DMS79 (cell line): ENCODE measurements around the gene SNX7.

Experiments used
- DNase-seq: peaks from one replicate; lab custom pipeline; 2025; lab: John Stamatoyannopoulos, UW

Gene SNX7

GRCh38 chr1:98697781-98698180, 36.3 kb downstream of the SNX7 start:
- no peak for DNase-seq

- no peak for DNase-seq
Observed at GRCh38 chr1:98698625-98699024, 37.1 kb downstream of the SNX7 start.

DNA sequence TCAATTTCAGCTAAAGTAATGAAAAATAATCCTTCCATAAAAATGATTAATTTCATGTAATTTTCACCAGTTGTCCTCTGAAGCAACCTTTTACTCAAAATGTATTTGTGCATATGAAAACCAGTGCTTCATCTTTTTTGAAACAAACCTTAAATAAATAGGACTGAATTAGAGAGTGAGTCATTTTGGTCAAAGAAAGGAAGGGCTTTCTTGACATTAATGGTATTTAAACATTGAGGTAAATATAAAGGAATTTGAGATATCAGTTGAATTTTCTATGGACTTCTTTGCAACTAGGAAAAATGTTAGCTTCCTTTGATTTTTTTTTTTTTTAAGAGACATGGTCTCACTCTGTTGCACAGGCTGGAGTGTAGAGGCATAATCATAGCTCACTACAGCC, 38.7 kb downstream of the SNX7 start:
- DNase-seq = no peak

GRCh38 chr1:98702976-98703375, 41.5 kb downstream of the SNX7 start:
- DNase-seq = no peak

- no peak for DNase-seq
Observed at GRCh38 chr1:98704474-98704873, 43.0 kb downstream of the SNX7 start.

DNA sequence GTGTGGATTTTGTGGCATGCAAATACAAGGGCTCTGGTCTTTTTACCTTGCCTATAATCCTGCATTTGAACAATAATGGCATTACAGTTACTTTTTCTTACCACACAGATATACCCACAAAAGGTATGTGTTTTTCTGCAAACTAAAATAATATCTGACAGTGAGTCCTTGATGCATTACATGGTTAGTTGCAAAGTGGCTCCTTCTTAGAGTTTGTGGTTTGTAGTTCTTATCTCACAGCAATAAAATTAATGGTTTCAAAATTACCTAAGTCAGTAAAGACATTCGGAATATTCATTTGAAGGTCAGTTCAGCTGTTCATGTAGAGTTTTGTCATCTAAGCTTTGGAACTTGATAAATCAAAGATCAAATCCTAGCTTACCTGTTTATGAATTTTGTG, 43.5 kb downstream of the SNX7 start:
- no peak for DNase-seq

DNA sequence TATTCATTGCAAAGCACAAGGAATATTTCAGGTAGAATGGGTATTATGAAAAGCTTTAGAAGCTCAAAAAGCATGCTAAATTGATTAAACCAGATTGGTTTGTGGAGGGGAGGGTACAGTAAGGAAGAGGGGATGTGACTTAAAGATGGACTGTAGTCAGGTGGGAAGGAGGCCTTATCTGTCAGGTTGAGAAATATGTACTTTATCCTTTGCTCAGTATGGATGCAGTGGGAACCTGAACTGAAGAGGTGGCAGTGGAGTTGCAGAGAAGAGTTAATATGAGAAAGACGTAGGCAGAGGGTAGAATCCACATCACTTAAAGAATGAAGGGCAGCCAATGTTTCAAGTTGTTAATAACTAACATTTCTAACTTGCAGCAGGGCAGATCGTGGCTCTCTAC, 44.1 kb downstream of the SNX7 start:
- DNase-seq = no peak

DNA sequence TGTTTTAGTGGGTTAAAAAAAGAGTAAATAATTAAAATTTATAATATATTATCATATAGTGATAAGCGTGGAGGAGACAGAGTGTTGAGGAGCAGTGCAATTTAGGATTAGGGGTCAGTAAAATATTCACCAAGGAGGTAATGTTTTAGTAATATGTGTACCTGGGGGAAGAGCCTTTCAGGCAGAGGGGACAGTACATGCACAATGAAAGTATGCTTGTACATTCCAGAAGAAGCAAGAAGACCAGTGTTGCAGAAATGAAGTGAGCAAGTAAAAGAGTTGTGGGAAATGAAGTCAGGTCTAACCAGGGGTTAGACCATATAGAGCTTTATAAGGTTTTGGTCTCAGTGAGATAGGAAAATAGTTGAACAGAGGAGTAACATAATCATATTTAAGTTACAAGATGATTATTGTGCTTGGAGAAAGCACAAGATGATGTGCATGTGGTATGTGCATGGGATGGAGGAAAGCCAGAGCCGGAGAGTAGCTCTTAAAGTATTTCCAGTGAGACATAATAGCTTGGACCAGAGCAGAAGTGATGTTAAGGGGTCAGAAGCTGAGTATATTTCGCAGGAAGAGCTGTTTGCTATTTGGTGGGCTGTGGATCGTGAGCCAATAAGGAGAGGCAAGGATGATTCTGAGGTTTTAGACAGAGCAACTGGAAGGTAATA, 44.8 kb downstream of the SNX7 start:
- DNase-seq = no peak

DNA sequence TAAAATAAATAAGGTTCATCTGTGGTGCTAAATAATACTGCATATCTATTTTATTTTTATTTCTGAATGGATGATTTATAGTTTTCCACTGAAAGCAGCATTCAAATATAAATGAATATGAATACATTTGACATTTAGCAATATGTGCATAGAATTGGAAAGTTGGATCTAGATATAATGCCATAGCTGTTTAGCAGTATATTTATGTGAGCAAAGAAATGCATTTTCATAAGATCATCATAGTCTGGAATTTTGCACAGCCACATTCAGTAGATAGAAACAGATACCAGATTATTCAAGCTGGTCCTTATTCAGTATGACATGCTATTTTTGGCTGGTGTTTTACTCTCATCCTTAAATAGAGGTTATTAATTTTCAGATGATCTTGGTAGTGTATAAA, 46.0 kb downstream of the SNX7 start:
- DNase-seq = no peak

DNA sequence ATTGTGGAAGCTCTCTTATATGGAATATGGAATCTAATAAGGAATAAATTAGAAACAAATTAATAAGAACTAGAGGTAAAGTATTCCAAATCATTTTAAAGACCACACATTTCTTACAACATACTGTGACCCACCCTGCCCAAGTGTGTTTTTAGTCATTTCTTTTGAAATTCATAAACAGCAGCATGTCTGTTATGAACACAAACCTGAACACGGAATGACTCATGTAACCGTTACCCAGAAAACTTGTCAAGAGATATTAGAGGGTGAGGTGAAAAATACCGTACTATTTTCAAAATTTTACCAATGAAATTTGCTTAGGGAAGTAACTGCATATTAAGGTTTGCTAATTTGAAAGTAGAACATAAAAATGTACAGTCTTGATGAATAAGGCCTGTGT, 48.4 kb downstream of the SNX7 start:
- no peak for DNase-seq

DNA sequence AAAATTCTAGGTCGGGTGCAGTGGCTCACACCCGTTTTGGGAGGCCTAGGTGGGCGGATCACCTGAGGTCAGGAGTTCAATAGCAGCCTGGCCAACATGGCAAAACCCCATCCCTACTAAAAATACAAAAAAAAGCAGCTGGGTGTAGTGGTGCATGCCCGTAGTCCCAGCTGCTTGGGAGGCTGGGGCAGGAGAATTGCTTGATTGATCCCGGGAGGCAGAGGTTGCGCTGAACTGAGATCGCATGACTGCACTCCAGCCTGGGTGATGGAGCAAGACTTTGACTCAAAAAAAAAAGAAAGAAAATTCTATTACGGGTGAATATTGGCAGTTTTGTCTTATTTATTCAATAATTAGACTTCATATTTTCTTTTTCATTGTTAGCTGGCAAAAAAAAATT, 62.1 kb downstream of the SNX7 start:
- DNase-seq = no peak

DNA sequence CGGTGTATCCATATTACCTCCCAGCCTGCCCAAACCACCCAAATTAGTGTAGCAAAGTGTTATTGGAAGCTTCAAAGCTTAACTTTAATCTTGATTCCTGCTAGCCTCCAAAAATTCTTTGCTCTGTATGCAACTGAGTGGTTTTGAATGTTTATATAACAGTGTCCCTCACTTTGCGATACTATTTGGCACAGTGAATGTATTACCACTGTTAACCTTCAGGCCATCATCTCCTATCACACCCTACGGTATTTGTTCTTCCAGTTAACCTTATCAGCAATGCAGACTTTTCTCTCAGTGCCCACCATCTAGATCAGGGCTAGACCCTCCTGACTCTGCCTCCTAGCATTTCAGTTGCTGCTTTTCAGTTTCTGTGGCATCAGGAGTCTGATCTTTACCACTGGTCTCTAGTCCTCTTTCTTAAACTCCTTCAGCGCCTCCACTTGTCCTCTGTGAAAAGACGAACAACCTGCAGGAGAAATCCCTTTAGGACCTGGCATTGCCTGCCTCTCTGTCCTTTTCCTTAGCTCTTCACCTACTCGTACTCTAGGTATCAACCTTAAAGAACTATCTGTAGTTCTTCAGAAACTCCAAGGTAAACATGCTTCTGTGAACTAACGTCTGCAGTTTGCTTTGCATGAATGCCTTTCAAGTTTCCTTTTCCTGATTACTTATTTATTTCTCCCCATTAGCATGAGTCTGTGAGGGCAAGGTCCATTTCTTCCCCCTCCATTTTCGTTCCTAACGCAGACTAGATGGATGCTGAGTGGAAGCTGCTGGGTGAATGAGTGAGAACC, 71.7 kb downstream of the SNX7 start:
- no peak for DNase-seq

DNA sequence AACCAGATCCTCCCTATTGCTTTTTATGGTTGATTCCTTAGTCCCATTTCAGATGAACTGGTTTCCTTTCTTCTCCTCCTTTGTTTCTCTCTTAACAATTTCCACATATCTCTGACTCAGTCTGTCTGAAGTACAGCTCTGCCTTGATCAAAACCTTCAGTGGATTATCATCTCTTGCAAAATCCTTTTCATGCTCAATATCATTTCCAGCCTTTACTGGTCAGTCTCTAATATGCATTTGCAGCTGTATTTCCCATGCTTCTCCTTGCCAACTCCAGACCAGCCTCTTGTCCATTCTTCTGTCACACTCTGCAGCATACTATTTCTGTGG, 72.2 kb downstream of the SNX7 start:
- DNase-seq = no peak

- DNase-seq = no peak
Observed at GRCh38 chr1:98735756-98736155, 74.2 kb downstream of the SNX7 start.

GRCh38 chr1:98737835-98738234, 76.3 kb downstream of the SNX7 start:
- DNase-seq = no peak

DNA sequence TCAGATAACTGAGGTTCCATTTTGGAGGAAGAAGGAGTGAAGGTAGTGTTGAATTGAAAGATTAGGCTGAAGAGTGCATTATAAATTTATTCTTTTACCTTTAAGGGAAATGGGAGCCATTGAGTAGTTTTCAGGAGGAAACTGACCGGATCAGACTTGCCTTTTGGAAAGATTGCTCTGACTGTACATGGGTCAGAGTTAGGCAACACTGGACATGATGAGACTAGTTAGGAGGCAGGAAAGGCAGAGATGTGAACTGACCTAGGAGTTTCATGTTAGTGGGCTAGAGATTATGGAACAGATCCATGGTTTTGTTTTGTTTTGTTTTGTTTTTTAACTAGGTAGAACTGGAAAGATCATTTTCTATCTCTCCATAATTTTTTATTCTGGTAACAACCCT, 78.2 kb downstream of the SNX7 start:
- DNase-seq = no peak

- DNase-seq = no peak
Observed at GRCh38 chr1:98741164-98741563, 79.6 kb downstream of the SNX7 start.

GRCh38 chr1:98749152-98749756, 87.7 kb downstream of the SNX7 start:
- no peak for DNase-seq

- no peak for DNase-seq
Observed at GRCh38 chr1:98754176-98754575, 92.7 kb downstream of the SNX7 start.

DNA sequence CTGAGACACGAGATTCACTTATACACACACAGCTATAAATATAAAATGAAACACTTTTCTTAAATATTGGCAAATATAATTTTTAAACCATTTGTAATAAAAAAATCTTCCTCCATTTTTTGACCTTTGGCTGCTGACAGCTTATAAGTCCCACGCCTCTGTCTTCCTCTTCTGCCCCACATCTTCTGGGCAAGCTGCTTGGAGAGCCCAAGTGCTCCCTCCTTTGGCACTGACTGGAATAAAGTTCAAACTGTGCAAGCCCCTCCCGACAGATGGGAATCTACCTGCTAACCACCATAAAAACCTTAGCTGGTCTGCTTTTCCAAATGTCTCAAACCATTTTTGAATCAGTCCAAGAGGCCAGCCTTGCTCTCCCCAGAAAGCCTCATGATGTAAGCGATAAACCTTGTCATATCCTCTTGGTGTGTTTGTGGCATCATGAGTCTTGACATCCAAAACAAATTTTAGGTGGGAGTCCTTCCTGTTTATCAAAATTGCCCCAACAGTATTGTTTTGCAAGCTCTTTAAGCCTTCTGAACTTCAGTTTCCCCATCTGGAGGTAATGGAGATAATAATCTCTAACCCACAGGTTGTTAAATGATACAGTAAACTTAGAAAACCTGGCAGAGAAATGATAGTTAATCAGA, 99.8 kb downstream of the SNX7 start:
- no peak for DNase-seq

DNA sequence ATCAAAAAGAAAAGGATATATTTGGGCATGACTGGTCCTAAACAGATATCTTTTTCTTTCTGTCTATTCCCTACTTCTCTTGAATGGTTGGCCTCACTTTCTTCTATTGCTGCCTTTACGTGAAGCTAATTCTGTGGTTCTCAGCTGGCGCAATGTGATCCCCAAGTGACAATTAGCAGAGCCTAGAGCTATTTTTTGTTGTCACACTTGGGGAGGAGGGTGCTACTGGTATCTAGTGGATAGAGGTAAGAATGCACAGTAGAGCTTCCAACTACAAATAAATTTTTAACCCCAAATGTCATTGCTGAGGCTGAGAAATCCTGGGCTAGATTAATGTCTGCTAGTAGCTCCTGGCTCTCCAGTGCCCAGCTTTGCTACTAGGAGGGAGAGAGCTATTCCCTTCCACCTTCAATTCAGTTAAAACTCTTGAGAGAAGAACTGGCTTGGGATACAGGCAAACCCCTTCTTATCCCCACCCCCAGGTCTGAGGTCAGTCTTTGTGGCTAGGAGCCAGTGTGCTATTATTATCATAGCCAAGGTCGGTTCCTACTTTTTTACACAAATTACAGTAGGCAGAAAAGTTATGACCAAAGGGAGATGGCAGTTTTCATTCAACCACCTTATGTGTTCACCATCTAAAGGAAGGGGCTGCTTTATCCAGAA, 102.1 kb downstream of the SNX7 start:
- no peak for DNase-seq

GRCh38 chr1:98764485-98764884, 103.0 kb downstream of the SNX7 start:
- no peak for DNase-seq

GRCh38 chr1:98766255-98766654, 104.7 kb downstream of the SNX7 start:
- DNase-seq = no peak
